ENCODE results near the gene CPED1. TPM values are rescaled to one million over a fixed set of nuclear protein-coding genes. Genes with fewer than 3 reads are reported as not detected.

CPED1 gene
- total RNA-seq, 2 donors from 2014 or later: 5.3 to 7.3 TPM

- WGBS, 2 donors: 36 to 43% methylated on average over 3 of the region's 3 CpGs
- intact Hi-C loops (cut with DNase I): no loop called here
- peak; percentile 77 for ATAC-seq
Observed at GRCh38 chr7:121081327-121081936, 92.9 kb downstream of the CPED1 start.

DNA sequence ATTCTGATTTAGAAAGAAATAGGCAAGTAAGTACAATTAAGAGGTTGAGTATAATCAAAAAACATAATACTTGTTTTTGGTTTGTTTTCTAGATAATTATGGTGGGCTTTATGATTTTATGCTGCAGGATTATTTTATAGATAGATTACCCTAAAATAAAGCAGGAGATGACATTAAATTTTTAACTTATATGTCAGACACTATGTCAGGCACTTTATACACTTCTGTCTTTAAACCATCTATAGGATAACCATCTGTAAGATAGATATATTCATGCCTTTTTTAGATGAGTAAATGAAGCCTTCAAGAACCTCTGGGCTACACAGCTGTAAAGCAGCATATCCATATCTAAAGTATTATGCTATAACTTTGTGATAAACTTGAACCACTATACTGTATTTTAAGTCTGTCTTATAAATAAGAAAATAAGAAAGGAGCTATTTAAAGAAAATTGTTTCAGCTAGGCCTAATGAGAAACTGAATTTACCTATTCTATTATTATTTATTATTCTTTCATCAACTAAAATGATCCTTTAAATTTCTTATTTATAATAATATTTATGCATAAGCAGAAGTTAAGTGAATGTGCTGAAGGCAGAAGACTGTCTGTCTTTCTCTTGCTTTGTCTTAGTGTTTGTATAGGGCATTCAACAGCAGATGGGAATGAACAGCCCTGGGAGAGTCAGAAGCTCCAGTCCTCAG, 94.0 kb downstream of the CPED1 start:
- H3K27me3 ChIP-seq: no peaks in the 10 kb centered on the region
- intact Hi-C loops (cut with DNase I): no loop called here
- H3K9me3 ChIP-seq: no peaks in the 10 kb centered on the region
- no peaks in the 10 kb centered on the region for H3K4me1 ChIP-seq
- no peak overlapping the region for H3K27ac ChIP-seq
- H3K36me3 ChIP-seq (replicated peaks in 1 of 2; ENCODE audit: insufficient read depth in 1 of 2, low read depth in 2 of 2): no peaks in the 10 kb centered on the region
- DNase-seq (no peak), ATAC-seq (no peak)
- no peak overlapping the region for H3K4me3 ChIP-seq
- TF ChIP-seq POLR2A (IDR thresholded peaks at IDR 0.05): no peak
- TF ChIP-seq, protein P1, sequence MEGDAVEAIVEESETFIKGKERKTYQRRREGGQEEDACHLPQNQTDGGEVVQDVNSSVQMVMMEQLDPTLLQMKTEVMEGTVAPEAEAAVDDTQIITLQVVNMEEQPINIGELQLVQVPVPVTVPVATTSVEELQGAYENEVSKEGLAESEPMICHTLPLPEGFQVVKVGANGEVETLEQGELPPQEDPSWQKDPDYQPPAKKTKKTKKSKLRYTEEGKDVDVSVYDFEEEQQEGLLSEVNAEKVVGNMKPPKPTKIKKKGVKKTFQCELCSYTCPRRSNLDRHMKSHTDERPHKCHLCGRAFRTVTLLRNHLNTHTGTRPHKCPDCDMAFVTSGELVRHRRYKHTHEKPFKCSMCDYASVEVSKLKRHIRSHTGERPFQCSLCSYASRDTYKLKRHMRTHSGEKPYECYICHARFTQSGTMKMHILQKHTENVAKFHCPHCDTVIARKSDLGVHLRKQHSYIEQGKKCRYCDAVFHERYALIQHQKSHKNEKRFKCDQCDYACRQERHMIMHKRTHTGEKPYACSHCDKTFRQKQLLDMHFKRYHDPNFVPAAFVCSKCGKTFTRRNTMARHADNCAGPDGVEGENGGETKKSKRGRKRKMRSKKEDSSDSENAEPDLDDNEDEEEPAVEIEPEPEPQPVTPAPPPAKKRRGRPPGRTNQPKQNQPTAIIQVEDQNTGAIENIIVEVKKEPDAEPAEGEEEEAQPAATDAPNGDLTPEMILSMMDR (IDR thresholded peaks at IDR 0.05): no peak

More at GRCh38 chr7:121081327-121081936, 92.9 kb downstream of the CPED1 start:
- Histone ChIP-seq H3K27me3 (no peaks in the 10 kb centered on the region), H3K4me3 (no peak overlapping the region), H3K27ac (no peak overlapping the region), H3K36me3 (replicated peaks in 1 of 2; ENCODE audit: insufficient read depth in 1 of 2, low read depth in 2 of 2) (no peaks in the 10 kb centered on the region), H3K9me3 (no peaks in the 10 kb centered on the region), H3K4me1 (no peaks in the 10 kb centered on the region)
- TF ChIP-seq POLR2A (IDR thresholded peaks at IDR 0.05): no peak
- TF ChIP-seq, protein P1 (IDR thresholded peaks at IDR 0.05): peak; percentile 45 to 76 (median 73)
- peak in 1 of 4 donors; percentile 4 for DNase-seq

GRCh38 chr7:121083138-121083789, 94.8 kb downstream of the CPED1 start:
- H3K4me3 ChIP-seq: no peak overlapping the region
- no peak for ATAC-seq
- H3K4me1 ChIP-seq: no peaks in the 10 kb centered on the region
- WGBS, 2 donors: 44 to 64% methylated on average over 4 of the region's 4 CpGs
- no peak for DNase-seq
- no peaks in the 10 kb centered on the region for H3K27me3 ChIP-seq
- no peaks in the 10 kb centered on the region for H3K9me3 ChIP-seq
- intact Hi-C loops (cut with DNase I): no loop called here
- no peaks in the 10 kb centered on the region for H3K36me3 ChIP-seq (replicated peaks in 1 of 2; ENCODE audit: insufficient read depth in 1 of 2, low read depth in 2 of 2)
- TF ChIP-seq POLR2A (IDR thresholded peaks at IDR 0.05): no peak
- TF ChIP-seq, protein P1 (IDR thresholded peaks at IDR 0.05): no peak
- no peak overlapping the region for H3K27ac ChIP-seq

- no peak for TF ChIP-seq POLR2A (IDR thresholded peaks at IDR 0.05)
- TF ChIP-seq, protein P1 (IDR thresholded peaks at IDR 0.05): no peak
- Histone ChIP-seq H3K36me3 (replicated peaks in 1 of 2; ENCODE audit: insufficient read depth in 1 of 2, low read depth in 2 of 2) (no peaks in the 10 kb centered on the region), H3K4me3 (no peak overlapping the region), H3K9me3 (no peaks in the 10 kb centered on the region), H3K27me3 (no peaks in the 10 kb centered on the region), H3K4me1 (no peaks in the 10 kb centered on the region), H3K27ac (no peak overlapping the region)
- no peak for DNase-seq
- intact Hi-C loops (cut with DNase I): no loop called here
- ATAC-seq: no peak
- WGBS, 2 donors: 55 to 56% methylated on average over 1 of the region's 1 CpG
Observed at GRCh38 chr7:121083790-121084251, 95.3 kb downstream of the CPED1 start.

Data from body of pancreas (tissue), 4 donors.